Stimulated activated CD4-positive, alpha-beta T cell treated with anti-CD3 and anti-CD28 coated beads, TNF-alpha, amount 100 ng/mL, for 4 hours (primary cell): ENCODE data around the gene PIK3CB.
"Not testable (repeated sequence)": the region's sequence is repeated elsewhere in the genome, so short reads cannot be mapped to it uniquely, and the experiment has no call there.

Experiments used
- DNase-seq, 3 experiments: peaks; one replicate each; pipeline ENCODE4 v3.0.0-alpha.2; 2020; ENCODE audit warnings: low read depth in 3 of 3

Gene PIK3CB

GRCh38 chr3:138682648-138683047 is 152.1 kb downstream of the PIK3CB start:
- no peak for DNase-seq

GRCh38 chr3:138681463-138682220 is 153.1 kb downstream of the PIK3CB start:
- no peak for DNase-seq

GRCh38 chr3:138680974-138681373 is 153.8 kb downstream of the PIK3CB start:
- not testable (repeated sequence) for DNase-seq

DNA sequence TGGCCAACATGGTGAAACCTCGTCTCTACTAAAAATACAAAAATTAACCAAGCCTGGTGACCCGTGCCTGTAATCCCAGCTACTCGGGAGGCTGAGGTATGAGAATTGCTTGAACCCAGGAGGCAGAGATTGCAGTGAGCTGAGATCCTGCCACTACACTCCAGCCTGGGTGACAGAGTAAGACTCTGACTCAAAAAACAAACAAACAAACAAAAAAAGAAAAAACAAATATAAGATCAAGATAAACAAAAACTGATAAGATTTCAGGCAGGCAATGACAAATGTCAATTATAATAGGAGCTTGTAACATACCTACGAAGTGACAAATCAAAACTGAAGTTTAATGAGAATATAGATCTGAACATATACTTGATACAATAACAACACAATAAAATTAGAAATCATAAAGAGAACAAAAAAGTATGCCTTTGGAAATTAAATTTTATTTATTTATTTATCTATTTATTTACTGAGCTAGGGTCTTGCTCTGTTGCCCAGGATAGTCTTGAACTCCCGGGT is 155.8 kb downstream of the PIK3CB start:
- DNase-seq: no peak

- DNase-seq: no peak
Measured at GRCh38 chr3:138678086-138678485, 156.6 kb downstream of the PIK3CB start.

- no peak for DNase-seq
Measured at GRCh38 chr3:138675393-138675792, 159.3 kb downstream of the PIK3CB start.

GRCh38 chr3:138673641-138674530 is 160.8 kb downstream of the PIK3CB start:
- DNase-seq: no peak

DNA sequence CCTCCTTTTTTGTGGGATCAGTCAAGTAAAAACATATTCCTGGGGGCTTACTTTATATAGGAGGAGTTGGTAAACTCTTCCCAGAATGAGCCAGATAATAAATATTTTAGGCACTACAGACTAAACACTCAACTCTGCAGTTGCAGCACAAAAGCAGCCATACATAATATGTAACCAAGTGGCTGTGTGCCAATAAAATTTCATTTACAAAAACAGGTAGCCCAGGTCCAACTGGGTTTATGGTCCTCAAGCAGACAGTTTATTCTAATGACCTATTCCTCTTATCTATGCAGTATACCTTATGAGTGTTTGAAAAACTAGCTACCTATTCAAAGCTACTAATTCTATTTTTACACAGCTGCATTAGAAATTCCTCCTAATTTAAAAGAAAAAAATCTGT is 164.3 kb downstream of the PIK3CB start:
- no peak for DNase-seq

- DNase-seq: no peak
Measured at GRCh38 chr3:138668107-138668506, 166.6 kb downstream of the PIK3CB start.

- no peak for DNase-seq
Measured at GRCh38 chr3:138657508-138657907, 177.2 kb downstream of the PIK3CB start.

DNA sequence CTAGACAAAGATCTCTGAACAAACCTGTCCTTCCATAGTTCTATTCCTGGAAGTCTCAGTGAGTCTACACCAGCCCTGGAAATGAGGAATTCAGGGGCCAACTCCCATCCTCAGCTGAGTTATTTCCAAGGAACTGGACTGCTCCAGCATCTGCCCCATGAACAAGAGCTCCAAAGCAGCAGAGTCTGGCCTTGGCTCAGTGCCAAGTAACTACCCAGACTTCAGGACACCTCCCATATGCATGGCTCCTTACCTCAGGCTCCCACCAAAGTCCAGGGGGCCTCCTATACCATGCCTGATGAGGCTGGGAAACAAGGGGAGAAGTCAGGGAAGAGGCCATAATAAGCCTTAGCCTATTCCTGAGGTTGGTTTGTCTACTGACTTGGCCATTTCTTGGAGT is 181.2 kb downstream of the PIK3CB start:
- DNase-seq: no peak

- DNase-seq: no peak
Measured at GRCh38 chr3:138649134-138649533, 185.6 kb downstream of the PIK3CB start.

DNA sequence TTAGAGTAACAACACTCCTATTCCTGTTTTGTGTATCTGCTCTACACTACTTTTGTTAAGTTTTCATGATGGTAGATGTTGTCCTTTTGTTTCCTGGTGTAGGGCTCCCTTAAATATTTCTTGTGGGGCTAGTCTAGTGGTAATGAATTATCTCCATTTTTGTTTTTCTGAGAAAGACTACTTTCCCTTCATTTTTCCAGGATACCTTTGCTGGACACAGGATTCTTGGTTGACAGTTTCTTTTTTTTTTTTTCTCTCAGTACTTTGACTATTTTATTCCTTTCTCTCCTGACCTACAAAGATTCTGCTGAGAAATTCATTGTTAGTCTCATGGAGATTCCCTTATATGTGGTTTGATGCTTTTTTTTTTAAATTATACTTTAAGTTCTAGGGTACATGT is 188.2 kb downstream of the PIK3CB start:
- no peak for DNase-seq

- no peak for DNase-seq
Measured at GRCh38 chr3:138646008-138646407, 188.7 kb downstream of the PIK3CB start.

- no peak for DNase-seq
Measured at GRCh38 chr3:138642927-138643253, 191.8 kb downstream of the PIK3CB start.

GRCh38 chr3:138642226-138642926 is 192.4 kb downstream of the PIK3CB start:
- DNase-seq: no peak

GRCh38 chr3:138640537-138640936 is 194.2 kb downstream of the PIK3CB start:
- no peak for DNase-seq

DNA sequence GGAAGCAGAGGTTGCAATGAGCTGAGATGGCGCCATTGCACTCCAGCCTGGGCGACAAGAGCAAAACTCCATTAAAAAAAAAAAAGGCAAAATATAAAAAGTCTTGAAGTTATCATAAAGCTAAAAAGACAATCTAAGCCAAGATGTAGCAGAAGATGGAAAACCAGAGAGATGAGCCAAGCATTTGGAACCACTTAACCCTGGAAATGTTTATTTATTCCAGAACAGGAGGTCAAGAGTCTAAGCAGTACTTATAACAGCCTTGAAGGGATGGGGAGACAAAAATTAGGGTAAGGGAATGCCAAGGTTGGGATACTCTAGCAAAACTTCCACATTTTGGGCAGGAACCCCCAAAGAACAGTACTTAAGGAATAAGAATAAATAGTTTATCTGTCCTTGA is 196.1 kb downstream of the PIK3CB start:
- no peak for DNase-seq

- DNase-seq: no peak
Measured at GRCh38 chr3:138629526-138629925, 205.2 kb downstream of the PIK3CB start.

DNA sequence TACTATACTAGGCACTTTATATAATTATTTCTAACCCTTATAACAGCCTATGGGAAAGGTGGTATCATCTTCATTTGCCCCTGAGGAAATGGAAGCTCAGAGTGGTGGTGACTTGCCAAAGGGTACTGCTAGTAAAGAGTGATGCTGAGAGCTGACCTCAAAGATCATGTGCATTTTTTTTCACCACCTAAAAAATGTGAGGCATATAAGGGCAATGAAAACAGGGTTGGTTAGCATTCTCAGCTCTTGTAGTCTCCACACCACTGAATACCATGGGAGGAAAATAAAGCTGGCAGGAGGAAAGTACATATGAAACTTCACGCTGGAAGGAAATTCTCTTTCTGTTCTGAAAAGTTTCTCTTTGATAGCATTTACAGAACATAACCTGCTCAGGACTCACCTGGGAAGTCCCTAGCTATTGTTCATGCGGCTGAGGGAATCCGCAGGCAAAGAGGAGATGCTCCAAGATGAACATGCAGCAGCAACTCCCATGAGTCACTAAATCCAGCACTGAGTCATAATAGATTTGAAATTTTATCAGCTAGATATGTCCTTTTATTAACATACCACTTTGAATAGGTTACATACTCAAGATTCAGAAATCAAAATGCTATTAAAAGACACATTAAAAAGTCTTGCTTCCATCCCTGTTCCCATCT is 208.9 kb downstream of the PIK3CB start:
- DNase-seq: no peak

DNA sequence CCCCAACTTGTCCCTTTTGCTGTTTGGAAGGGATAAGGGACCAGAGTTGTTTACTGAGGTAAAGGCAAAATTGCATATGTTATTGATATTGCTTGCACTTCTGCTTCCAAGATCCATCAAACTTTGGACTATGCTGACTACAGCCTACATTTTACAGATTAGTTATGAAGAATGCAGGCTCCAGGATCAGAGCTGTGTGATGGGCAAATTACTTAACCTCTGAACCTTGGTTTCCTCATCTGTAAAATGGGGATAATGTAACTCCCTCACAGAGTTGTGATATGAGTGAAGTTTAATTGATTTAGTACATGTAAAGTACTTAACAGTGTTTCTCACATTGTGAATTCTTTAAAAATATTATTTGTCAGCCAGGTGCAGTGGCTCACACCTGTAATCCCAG is 210.2 kb downstream of the PIK3CB start:
- no peak for DNase-seq

GRCh38 chr3:138620431-138620830 is 214.3 kb downstream of the PIK3CB start:
- DNase-seq: no peak
